Adrenal gland (tissue), 5 donors: ENCODE results near the gene PATL1.

Experiments
- POLR2A ChIP-seq, 2 donors: fragments of 450-650 bp; IDR thresholded peaks; one replicate each; pipeline ENCODE4 v1.6.1; 2017; ENCODE audit warnings: antibody characterized with exemption in 2 of 2, mild to moderate bottlenecking in 2 of 2, moderate library complexity in 1 of 2
- TF ChIP-seq, protein P1 (sequence below), 6 experiments: fragments of 450-650 bp in 4 of 6; fragments of 200-600 bp in 2 of 6; sonication (generic) in 1 of 6; IDR thresholded peaks; 1 replicate in 5 of 6; 2 replicates in 1 of 6; pipeline versions ENCODE4 v1.5.1 to v1.8.0; 2016 to 2021; ENCODE audit warnings: antibody characterized with exemption in 6 of 6, mild to moderate bottlenecking in 2 of 6, moderate library complexity in 1 of 6
- donor health status: DM: no; HTN: no; CAD: no.

DNA sequence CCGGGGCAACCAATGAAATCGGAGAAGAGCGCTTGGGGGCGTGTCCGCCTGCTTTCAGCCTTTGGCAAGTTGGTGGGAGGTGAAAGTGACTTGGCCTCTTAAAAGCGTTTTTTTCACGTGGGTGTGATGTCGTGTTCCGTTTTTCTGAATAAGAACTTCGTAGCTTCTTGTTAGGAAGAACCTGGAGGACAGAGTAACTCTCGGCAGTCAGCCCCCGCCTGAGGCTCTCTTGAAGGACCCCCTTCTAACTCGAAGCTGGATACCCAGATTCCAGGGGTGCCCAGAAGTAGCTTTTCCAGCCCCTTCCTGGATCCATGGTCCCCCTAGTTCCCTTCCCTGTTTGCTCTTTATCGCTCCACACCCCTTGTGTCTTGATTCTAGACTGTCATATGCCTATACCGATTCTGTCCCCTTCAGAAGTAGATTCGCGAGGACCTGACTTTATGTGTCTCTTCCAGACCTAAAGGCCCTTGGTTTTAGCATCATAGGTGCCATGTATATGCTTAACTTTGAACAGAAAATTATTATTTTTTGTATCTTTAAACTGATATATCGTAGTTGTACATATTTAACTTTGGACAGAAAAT lies 52.3 kb downstream of the PATL1 start:
- TF ChIP-seq, protein P1, sequence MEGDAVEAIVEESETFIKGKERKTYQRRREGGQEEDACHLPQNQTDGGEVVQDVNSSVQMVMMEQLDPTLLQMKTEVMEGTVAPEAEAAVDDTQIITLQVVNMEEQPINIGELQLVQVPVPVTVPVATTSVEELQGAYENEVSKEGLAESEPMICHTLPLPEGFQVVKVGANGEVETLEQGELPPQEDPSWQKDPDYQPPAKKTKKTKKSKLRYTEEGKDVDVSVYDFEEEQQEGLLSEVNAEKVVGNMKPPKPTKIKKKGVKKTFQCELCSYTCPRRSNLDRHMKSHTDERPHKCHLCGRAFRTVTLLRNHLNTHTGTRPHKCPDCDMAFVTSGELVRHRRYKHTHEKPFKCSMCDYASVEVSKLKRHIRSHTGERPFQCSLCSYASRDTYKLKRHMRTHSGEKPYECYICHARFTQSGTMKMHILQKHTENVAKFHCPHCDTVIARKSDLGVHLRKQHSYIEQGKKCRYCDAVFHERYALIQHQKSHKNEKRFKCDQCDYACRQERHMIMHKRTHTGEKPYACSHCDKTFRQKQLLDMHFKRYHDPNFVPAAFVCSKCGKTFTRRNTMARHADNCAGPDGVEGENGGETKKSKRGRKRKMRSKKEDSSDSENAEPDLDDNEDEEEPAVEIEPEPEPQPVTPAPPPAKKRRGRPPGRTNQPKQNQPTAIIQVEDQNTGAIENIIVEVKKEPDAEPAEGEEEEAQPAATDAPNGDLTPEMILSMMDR (IDR thresholded peaks at IDR 0.05) = no peak
- peak; percentile 13 to 68 for TF ChIP-seq POLR2A (IDR thresholded peaks at IDR 0.05)
